NCI-H748 (cell line): Measurements from ENCODE around the gene KIF17.
"Not testable (repeated sequence)": the region's sequence is repeated elsewhere in the genome, so short reads cannot be mapped to it uniquely, and the experiment has no call there.

ENCODE experiments used
- DNase-seq: peaks from one replicate; lab custom pipeline; 2025; ENCODE audit not compliant: unreplicated experiment; lab: John Stamatoyannopoulos, UW

The KIF17 gene

DNA sequence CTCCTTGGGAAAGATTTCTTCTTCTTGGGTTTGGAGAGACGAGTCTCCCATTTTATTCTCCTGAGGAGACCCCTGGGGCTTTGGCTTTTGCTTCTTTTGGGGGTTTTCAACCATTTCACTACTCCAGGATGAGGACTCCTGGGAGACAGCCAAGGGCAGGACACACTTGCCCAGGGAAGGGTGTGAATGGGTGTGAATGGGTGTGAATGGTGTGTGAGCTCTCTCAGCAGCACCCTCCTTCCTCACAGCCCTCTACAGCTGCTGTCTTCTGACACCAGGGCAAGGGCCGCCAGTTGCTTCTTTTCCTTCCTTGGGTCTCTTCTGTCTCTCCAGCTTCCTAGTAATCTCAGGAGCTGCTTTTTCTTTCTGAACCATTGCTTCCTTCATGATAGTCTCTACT lies 24.2 kb downstream of the KIF17 start:
- no peak for DNase-seq

DNA sequence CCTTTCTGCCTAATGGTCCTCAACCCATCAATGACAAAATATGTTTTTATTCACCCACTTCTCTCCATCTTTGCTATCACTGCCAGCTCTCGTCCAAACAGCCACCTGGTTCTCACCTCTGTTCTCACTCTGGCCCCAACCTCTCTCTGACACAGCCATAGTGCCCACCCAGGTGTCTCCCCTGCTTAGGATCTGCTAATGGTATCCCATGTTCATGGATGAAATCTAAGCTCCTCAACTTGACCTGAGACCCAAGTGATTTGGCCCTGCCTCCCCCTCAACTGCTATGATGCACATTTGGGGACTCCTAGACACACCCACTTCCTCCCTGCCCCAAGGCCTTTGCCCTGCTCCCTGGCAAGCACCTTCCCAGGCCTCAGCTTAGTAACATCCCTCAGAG lies 25.9 kb downstream of the KIF17 start:
- DNase-seq, result no peak

DNA sequence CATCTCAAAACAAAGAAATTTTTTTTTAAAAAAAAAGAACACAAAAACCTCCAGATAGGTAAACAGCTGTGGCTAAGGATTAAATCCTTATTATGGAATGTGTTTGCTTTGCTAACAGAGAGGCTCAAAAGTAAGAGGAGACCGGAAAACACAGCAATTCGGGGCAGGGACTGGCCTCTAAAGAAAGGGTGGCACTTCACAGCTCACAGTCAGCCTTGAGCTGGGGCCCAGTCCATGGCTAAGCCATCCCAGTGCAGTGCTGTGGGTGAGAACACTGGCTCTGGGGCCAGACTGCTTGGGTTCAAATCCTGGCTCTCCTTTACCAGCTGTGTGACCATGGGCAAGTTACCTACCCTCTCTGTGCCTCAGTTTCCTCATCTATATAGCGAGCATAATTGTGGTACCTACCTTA lies 28.2 kb downstream of the KIF17 start:
- no peak for DNase-seq

DNA sequence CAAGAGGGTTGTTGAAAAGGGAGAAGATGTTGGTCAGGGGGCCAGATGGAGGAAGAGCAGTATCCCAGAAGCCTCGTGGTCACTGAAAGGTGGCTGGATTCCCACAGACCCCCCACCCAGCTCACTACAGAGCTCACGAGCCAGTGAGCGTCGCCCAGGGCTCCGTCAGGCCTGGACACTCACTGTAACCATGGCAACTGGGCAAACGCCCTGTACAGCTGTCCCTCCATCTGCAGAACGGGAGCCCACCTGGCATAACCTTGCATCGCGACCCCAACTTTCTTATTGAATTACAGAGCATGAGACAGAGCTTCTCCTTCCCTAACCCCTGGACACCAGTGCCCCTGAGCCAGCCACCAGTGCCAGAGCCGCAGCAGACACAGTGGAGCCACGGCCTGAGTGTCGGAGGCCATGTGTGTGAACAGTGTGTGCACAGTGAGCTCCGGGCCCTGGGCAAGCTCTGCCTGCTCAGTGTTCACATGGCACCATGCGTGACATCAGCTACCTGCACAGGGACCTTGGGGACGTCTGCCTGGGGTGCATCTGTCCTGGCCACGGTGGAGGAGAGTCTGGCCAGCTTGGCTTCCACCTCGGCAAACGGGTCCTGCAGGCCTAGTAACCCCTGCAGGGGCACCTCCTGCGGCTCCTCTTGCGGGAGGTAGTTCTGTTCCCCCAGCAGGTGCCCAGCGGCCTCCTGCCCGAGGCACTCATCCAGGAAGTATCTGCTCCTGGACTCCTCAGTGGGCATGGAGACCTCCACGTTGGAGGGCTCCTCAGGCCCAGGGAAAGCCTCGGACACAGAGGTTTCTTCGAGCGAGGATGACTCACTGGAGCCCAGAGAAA lies 30.7 kb downstream of the KIF17 start:
- peak; percentile 10 for DNase-seq

DNA sequence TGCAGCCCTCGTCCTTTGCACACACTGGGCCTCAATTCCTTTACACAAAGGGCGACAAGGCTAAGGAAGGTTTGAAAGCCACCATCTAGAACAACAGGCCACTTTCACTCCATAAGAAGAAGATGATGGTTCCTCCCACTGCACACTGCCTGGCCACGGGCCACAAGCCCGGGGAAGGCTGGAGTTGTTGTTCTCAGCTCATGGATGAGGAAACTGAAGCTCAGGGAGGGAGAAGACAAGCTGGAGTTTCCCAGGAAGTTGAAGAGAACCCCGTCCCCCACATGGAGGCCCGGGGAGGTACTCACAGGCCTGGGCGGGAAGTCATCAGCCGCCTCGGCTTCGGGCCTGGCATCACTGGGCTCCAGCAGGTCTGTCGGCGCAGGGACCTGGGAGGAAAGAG lies 32.1 kb downstream of the KIF17 start:
- DNase-seq, result no peak

DNA sequence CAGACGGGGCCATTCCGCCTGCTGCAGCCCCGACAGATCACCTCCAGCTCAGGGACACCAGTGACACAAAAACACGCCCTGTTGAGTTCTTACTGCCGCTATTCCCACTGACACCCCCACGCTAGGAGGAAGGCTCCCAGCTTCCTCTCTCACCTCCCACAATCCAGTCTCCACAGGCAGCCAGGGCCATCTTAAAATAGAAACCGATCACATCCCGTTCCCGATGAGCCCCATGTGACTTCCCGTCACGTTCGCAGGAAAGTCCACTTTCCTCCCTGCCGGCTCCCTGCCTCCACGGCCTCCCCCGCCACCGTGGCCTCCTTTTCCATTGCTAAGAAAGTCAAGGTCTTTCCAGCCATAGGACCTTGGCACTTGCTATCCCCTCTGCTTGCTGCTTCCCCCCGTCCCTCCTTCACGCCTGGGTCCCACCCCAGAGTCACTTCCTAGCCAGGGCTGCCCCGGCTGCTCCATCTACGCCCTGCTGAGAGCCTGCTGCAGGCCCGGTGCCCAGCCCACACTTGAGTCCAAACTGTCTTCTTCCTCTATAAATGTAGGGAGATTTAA lies 32.6 kb downstream of the KIF17 start:
- DNase-seq, result no peak

DNA sequence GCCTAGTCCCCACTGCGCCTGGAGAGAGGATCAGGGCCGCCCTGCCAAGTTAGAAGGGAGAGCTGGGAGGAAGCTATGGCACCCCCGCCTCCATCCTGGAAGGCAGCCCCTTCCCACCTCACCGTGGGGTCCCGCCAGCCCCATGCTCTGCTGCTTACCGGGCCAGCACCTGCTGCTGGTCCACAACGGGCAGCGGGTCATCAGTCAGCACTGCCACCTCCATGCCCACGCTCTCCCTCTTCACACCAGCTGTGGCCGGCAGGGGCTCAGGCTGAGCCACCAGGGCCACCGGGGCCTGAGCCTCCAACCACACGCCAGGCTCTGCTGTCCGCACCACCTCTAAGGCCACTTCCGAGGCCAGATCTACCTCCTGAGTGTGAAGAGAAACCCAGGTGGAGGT lies 33.2 kb downstream of the KIF17 start:
- DNase-seq, result no peak

DNA sequence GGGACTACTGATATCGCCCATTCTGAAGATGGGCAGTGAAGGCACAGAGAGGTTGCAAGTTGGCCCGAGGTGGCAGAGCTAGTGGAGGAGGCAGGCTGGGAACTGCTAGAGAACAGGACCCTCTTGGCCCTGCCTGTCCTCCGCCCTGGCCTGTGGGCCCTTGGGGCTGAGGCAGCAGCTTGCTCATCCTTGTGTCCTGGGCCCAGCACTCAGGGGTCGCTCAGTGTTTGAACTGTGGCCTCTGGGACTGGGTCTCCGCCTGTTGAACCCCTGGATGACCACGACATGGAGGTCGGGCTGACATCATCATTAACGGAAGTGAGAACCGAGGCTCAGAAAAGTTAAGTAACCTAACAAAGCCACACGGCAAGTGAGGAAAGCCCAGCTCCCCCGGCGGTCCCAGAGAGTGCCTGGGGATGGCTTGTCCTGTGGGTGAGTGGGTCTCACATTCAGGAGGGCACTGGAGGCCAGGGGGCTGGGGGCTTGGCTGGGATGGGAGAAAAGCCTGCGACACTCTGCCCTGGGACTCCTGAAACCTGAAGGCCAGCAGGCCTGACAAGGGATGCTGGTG lies 33.7 kb downstream of the KIF17 start:
- DNase-seq, result no peak

DNA sequence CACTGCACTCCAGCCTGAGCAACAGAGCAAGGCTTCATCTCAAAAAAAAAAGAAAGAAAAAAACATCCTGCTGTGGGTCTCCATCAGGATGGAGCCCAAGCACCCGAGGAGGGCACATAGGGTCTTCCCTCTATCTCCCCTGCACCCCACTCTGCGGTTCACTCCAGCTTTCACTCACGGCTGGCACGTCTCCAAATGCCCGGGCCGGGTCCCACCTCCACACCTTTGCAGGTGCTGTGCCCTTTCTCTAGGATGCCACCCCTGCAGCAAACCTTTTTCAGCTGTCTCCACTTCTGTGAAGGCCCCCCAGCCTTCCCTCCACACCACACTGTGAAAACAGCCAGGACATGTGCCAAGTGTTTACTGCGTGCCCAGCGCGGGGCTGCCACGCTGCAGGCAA lies 34.2 kb downstream of the KIF17 start:
- DNase-seq, result no peak

DNA sequence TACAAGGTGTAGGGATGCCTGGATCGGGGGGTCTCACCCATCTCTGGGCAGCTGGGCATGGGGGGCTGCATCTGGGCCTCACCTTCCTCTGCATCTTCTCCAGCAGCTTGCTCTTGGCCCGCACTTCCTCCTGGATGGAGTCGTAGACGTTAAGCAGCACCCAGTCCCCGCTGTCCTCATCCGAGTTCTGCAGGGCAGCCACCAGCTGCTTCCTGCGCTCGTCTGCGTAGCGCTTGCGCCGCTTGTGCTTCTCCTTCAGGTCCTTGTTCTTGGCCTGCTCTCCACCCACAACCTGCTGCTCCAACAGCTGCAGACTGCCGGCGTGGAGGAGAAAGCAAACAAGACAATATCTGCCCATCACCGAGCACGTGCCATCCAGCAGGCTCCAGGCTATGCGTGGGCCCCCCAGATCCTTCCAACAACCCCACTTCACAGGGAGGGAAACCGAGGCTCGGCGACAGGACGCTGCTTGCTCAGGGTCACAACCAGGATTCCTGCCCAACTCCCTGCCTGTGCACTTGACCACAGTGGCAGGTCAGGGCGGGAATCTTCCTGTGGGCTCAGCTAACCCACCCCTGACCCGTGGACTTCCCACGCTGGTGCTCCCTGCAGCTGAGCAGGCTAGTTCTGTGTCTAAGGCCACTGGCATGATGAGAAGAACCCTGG lies 35.1 kb downstream of the KIF17 start:
- no peak for DNase-seq

DNA sequence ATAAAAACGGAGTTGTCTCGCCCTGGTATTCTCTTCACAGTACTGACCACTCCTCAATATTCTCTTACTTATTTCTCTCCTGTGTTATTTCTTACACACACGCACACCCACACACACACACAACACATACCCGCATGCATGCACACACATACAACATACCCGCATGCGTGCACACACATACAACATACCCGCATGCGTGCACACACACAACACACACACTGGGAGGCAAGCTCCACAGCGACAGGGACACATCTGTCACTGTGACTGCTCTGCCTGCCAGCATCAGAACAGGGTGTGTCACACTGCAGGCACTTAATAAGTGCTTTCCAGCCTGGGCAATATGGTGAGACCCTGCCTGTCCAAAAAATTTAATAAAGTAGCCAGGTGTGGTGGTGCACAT lies 35.8 kb downstream of the KIF17 start:
- no peak for DNase-seq

DNA sequence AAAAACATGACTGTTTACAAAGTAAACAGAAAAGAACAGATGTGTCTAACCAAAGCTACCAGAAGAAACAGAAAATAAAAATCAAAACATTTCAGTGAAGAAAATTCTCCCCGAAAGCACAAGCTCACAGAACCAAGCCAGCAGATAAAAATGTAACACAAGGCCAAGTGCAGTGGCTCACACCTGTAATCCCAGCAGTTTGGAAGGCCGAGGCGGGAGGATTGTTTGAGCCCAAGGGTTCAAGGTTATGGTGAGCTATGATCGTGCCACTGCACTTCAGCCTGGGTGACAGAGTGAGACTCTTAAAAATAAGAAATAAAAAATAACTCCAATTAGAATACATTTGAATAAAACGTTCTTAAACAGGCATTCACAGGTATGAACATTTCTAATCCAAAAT lies 37.5 kb downstream of the KIF17 start:
- DNase-seq, result no peak

DNA sequence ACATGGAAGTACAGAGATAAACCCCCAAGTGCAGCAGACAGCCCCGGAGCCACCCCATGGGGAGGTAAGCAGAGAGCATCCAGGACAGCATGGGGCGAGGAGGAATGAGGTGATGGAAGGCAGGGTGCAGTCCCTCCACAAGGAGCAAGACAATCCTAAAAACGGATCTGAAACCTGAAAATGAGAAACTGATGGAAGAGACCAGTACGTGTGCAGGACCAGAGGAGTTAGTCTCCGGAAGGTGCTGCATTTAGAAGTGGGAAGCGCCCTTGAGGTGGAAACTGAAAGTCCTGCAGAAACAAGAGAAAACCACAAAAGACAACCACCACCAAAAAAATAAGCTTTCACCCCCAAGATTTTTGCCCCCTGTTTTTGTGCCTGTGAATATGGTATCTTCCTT lies 39.2 kb downstream of the KIF17 start:
- DNase-seq, result no peak

DNA sequence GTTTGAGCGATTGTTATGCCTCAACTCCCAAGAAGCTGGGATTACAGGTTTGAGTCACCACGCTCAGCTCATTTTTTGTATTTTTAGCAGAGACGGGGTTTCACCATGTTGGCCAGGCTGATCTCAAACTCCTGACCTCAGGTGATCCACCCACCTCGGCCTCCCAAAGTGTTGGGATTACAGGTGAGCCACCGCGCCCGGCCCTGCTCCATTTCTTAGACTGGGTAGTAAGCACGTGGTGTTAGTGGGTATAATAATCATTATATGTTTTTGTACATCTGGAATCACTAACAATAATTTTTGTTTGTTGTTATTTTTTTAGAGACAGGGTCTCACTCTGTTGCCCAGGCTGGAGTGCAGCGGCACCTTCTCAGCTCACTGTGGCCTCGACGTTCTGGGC lies 44.2 kb downstream of the KIF17 start:
- DNase-seq, result not testable (repeated sequence)

DNA sequence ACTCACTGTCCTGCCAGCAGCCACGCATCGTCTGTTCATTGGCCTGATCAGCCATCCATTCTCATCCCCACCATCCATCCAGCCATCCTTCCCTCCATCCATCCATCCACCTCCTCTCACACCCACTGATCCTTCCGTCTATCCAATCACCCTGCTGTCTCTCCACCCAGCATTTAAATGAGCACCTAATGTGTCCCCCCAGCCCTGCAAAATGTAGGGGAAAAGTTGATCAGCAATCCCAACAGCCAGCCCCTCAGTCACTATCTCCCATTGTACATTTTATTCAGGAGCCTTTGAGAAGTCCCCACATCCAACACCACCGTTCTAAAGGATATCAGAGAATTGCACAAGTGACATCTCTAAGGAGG lies 45.6 kb downstream of the KIF17 start:
- no peak for DNase-seq

DNA sequence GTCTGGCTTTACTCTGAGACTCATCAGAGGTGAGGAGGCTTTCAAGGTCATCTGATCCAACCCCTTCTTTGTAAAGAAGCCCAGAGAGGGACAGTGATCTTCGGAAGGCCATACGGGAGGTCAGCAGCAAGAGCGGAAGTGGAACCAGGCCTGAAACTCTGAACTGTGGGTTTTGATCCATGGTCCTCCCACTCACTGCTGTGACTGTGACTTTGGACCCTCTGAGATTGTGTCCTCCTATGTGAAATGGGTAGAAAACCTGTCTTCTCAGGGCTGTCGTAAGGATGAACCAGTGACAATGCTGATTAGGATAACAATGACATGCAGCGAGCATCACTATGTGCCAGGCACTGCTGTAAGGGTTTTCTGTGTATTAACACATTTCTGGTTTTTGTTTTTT lies 46.9 kb downstream of the KIF17 start:
- DNase-seq, result no peak

DNA sequence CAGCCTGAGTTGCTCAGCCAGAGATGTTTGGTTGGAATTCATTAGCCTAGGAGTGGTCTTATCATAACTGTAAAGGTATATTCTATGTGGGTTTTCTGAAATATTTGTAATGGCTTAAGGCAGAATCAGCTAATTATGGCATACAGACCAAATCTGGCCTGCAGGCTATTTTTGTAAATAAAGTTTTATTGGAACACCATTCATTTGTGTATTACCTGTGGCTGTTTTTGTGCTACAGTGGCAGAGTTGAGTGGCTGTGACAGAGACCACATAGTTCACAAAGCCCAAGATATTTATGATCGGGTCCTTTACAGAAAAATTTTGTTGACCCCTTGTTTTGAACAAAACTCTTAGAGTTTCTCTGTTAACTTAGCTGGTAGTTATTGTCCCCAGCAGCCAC lies 49.2 kb downstream of the KIF17 start:
- DNase-seq, result no peak

DNA sequence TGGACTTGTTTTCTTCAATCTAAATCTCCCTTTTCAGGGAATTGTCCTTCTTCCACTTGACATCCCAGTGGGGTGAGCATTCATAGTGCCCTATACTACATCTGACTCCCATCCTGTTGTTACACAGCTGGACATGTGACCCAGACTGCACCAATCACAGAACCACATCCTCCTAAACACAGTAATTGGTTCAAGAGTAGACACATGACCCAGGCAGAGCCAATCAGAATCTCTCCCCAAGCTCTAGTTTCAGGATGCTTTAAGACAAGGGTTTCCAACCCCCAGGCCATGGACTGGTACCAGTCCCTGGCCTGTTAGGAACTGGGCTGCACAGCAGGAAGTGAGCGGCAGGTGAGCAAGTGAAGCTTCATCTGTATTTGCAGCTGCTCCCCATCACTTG lies 51.0 kb downstream of the KIF17 start:
- DNase-seq, result peak; percentile 4

DNA sequence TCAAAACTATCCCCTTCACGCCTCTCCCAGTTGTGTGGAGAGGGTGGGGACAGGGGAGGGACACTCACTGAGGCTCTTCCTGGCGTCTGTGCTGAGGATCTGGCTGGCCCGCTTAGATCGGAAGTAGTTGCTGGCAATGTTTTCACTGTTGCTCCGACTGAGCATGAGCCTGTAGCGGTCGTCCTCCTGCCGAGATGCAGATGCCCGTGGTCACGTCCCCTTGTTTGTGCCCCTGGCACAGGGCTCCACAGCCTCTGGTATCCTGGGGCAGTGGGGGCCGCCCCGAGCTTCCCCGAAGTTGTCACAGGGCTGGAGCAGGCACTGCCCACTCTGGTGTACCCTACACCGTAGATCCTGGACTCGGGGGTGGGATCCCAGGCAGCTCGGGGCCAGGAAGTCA lies 51.7 kb downstream of the KIF17 start:
- no peak for DNase-seq

DNA sequence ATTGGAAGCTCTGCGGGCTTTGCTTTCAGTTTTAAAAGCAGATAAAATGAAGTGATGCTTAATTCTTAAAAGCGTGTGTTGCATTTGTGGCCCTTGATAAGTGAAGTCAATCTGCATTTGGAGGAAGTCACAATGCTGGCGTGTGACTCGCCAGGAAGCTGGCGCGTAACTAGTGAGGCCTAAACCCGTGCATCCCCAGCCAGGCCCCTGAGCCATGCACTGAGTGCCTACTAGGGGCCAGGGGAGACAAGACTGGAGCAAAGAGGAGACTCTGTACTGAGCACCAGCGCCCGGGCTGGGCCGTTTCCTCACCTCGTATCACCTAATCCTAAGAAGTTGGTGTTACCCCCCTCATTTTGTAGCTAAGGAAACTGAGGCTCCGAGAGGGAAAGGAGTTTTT lies 52.1 kb downstream of the KIF17 start:
- DNase-seq, result no peak

DNA sequence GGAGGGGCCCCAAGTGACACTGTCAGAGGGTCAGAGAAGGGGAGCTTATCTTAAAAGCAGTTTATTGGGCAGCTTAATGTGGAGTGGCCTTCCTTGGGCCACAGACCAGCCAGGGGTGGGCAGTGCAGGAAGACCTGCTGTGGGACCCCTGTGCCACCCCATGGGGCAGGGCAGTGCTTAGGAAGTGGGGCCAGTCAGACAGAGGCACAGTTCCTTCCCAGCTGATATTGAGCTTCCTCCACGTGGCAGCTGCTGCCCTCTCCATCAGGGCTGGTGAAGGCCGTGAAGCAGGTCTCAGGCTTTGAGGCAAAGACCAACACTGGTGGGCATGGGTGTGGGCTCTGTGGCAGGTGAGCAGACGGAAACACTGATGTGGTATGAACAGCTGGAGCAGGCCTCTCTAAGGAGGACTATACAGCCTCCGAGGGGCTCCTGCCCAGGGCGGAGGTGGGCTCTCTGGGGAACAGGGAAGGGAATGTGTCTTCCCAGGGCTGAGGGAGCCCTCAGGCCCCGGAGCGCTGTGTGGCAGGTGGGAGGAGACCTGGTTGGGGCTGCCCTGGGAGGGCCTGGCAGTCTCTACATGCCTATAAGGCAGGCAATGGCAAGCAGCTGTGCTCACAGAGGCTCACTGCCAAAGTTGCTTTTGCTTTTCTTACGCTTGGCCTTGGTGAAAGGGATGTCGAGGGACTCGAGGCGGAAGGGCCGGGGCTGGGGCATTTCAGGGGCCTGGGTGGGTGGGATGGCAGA lies 53.7 kb downstream of the KIF17 start:
- DNase-seq, result no peak
